ENCODE results near the gene SLC6A13.
"Not testable (repeated sequence)": the region's sequence is repeated elsewhere in the genome, so short reads cannot be mapped to it uniquely, and the experiment has no call there.

The SLC6A13 gene

GRCh38 chr12:195951-196350 lies 66.7 kb downstream of the SLC6A13 start:
- DNase-seq, result no peak

GRCh38 chr12:195156-195555 lies 67.5 kb downstream of the SLC6A13 start:
- no peak for DNase-seq

- no peak for DNase-seq
These were observed 68.4 kb downstream of the SLC6A13 start for GRCh38 chr12:194276-194675.

GRCh38 chr12:193261-193660 lies 69.4 kb downstream of the SLC6A13 start:
- no peak for DNase-seq

- DNase-seq, result no peak
These were observed 71.1 kb downstream of the SLC6A13 start for GRCh38 chr12:191541-191940.

GRCh38 chr12:190881-191280 lies 71.8 kb downstream of the SLC6A13 start:
- no peak for DNase-seq

GRCh38 chr12:189622-189962 lies 73.0 kb downstream of the SLC6A13 start:
- DNase-seq, result no peak

- DNase-seq, result peak; percentile 22
These were observed 73.6 kb downstream of the SLC6A13 start for GRCh38 chr12:188910-189621.

GRCh38 chr12:187986-188909 lies 74.4 kb downstream of the SLC6A13 start:
- DNase-seq, result not testable (repeated sequence)

- no peak for DNase-seq
These were observed 76.5 kb downstream of the SLC6A13 start for GRCh38 chr12:186006-186625.

GRCh38 chr12:185576-185955 lies 77.1 kb downstream of the SLC6A13 start:
- no peak for DNase-seq

GRCh38 chr12:184811-185575 lies 77.6 kb downstream of the SLC6A13 start:
- DNase-seq, result no peak

- DNase-seq, result no peak
These were observed 80.2 kb downstream of the SLC6A13 start for GRCh38 chr12:182381-182892.

- DNase-seq, result no peak
These were observed 80.7 kb downstream of the SLC6A13 start for GRCh38 chr12:181921-182320.

GRCh38 chr12:180445-180844 lies 82.2 kb downstream of the SLC6A13 start:
- DNase-seq, result no peak

GRCh38 chr12:179885-180284 lies 82.8 kb downstream of the SLC6A13 start:
- DNase-seq, result no peak

GRCh38 chr12:179131-179884 lies 83.3 kb downstream of the SLC6A13 start:
- no peak for DNase-seq

- DNase-seq, result no peak
These were observed 83.9 kb downstream of the SLC6A13 start for GRCh38 chr12:178829-179109.

GRCh38 chr12:177980-178828 lies 84.4 kb downstream of the SLC6A13 start:
- no peak for DNase-seq

- no peak for DNase-seq
These were observed 85.2 kb downstream of the SLC6A13 start for GRCh38 chr12:177336-177979.
